Kidney glomerular epithelial cell (primary cell): ENCODE results near the gene UGGT1.
A peak's percentile ranks its signal among the peaks of the same experiment; 100 is the strongest.

Source experiments
- DNase-seq: peaks from one replicate; lab custom pipeline; 2025; lab: John Stamatoyannopoulos, UW

UGGT1 gene

GRCh38 chr2:128115921-128116623 lies 25.1 kb downstream of the UGGT1 start:
- no peak for DNase-seq

- no peak for DNase-seq
Observed at GRCh38 chr2:128134573-128134972, 43.6 kb downstream of the UGGT1 start.

- no peak for DNase-seq
Observed at GRCh38 chr2:128137094-128137616, 46.2 kb downstream of the UGGT1 start.

- no peak for DNase-seq
Observed at GRCh38 chr2:128139624-128140023, 48.6 kb downstream of the UGGT1 start.

- no peak for DNase-seq
Observed at GRCh38 chr2:128145651-128146050, 54.7 kb downstream of the UGGT1 start.

- DNase-seq, result no peak
Observed at GRCh38 chr2:128153786-128154185, 62.8 kb downstream of the UGGT1 start.

GRCh38 chr2:128154225-128154624 lies 63.2 kb downstream of the UGGT1 start:
- no peak for DNase-seq

- DNase-seq, result no peak
Observed at GRCh38 chr2:128155970-128156369, 65.0 kb downstream of the UGGT1 start.

GRCh38 chr2:128156812-128157211 lies 65.8 kb downstream of the UGGT1 start:
- DNase-seq, result no peak

- DNase-seq, result no peak
Observed at GRCh38 chr2:128157644-128158043, 66.6 kb downstream of the UGGT1 start.

- no peak for DNase-seq
Observed at GRCh38 chr2:128158176-128158575, 67.2 kb downstream of the UGGT1 start.

GRCh38 chr2:128159437-128159836 lies 68.4 kb downstream of the UGGT1 start:
- no peak for DNase-seq

- no peak for DNase-seq
Observed at GRCh38 chr2:128160616-128161275, 69.7 kb downstream of the UGGT1 start.

GRCh38 chr2:128162266-128162665 lies 71.3 kb downstream of the UGGT1 start:
- no peak for DNase-seq

- DNase-seq, result no peak
Observed at GRCh38 chr2:128164311-128164710, 73.3 kb downstream of the UGGT1 start.

GRCh38 chr2:128166746-128167353 lies 75.8 kb downstream of the UGGT1 start:
- DNase-seq, result no peak

GRCh38 chr2:128169094-128169493 lies 78.1 kb downstream of the UGGT1 start:
- no peak for DNase-seq

- DNase-seq, result no peak
Observed at GRCh38 chr2:128169497-128169896, 78.5 kb downstream of the UGGT1 start.

- DNase-seq, result no peak
Observed at GRCh38 chr2:128169933-128170709, 79.1 kb downstream of the UGGT1 start.

- no peak for DNase-seq
Observed at GRCh38 chr2:128170776-128171175, 79.8 kb downstream of the UGGT1 start.

GRCh38 chr2:128172191-128172590 lies 81.2 kb downstream of the UGGT1 start:
- no peak for DNase-seq

GRCh38 chr2:128174067-128174466 lies 83.1 kb downstream of the UGGT1 start:
- DNase-seq, result peak; percentile 4
